ENCODE results near the gene ZSCAN20. TPM values are rescaled to one million over a fixed set of nuclear protein-coding genes. Genes with fewer than 3 reads are reported as not detected.

ZSCAN20 gene
- total RNA-seq, 1 experiment from 2014 or later, result 3.9 TPM

DNA sequence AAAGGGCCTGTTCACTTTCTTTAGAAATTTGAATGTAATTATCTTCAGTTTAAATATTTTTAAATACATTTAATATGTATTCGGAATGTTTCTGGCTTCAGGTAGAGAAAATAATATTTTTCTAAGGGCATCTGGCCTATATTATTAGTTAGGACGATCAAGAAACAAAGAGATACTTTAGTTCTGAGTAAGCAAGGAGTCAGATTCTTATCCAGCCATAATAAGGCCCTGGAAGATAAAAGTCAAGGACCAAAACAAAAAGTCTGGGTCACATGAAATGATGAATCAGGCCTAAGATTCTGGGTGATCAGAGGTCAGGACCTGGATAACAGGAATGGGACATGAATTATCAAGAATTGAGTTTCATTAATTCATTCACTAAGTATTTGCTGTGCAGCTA, 47.8 kb upstream of the ZSCAN20 start:
- H3K4me2 ChIP-seq (ENCODE audit: insufficient read depth, insufficient read length, low read length), result no peak overlapping the region
- no peak overlapping the region for H3K4me3 Mint-ChIP-seq
- no CpG with 5 or more reads among the region's 2 CpGs for WGBS (ENCODE audit: extremely low coverage, insufficient read length, low lambda C conversion rate)

More for the DNA sequence above, 47.8 kb upstream of the ZSCAN20 start:
- H3K9me3 ChIP-seq (ENCODE audit: control insufficient read depth, low read depth, low read length), result no peaks in the 10 kb centered on the region
- peaks cover 1% of the 10 kb centered on the region; the same call in 1 of the 2 replicates for H3K27me3 ChIP-seq (ENCODE audit: insufficient read depth, low read length)
- no peak overlapping the region for H2BK15ac ChIP-seq (ENCODE audit: low read depth, low read length)
- no peak overlapping the region for H3T11ph ChIP-seq (ENCODE audit: low read length)
- no peak for DNase-seq
- H4K91ac ChIP-seq (ENCODE audit: insufficient read length, low read depth, low read length), result no peak overlapping the region
- H2BK20ac ChIP-seq (ENCODE audit: low read depth, low read length, poor library complexity, severe bottlenecking), result no peak overlapping the region
- H3K4me1 Mint-ChIP-seq, result peaks cover 12 to 15% of the 10 kb centered on the region in 2 experiments
- no peak overlapping the region for H2BK5ac ChIP-seq (ENCODE audit: insufficient read length, low read length)
- no peaks in the 10 kb centered on the region for H4K20me1 ChIP-seq (ENCODE audit: control insufficient read depth, insufficient read depth, insufficient read length)
- H3K36me3 Mint-ChIP-seq (ENCODE audit: insufficient read depth in 1 of 3, low read depth in 3 of 3), result no peaks in the 10 kb centered on the region
- H3K79me1 ChIP-seq (ENCODE audit: insufficient read depth, low read depth, low read length, poor library complexity, severe bottlenecking), result no peaks in the 10 kb centered on the region
- no peaks in the 10 kb centered on the region for H3K79me2 ChIP-seq (ENCODE audit: insufficient read depth, low read length)
- no peak overlapping the region for H2AFZ ChIP-seq (ENCODE audit: low read length)
- TF ChIP-seq, protein P1, sequence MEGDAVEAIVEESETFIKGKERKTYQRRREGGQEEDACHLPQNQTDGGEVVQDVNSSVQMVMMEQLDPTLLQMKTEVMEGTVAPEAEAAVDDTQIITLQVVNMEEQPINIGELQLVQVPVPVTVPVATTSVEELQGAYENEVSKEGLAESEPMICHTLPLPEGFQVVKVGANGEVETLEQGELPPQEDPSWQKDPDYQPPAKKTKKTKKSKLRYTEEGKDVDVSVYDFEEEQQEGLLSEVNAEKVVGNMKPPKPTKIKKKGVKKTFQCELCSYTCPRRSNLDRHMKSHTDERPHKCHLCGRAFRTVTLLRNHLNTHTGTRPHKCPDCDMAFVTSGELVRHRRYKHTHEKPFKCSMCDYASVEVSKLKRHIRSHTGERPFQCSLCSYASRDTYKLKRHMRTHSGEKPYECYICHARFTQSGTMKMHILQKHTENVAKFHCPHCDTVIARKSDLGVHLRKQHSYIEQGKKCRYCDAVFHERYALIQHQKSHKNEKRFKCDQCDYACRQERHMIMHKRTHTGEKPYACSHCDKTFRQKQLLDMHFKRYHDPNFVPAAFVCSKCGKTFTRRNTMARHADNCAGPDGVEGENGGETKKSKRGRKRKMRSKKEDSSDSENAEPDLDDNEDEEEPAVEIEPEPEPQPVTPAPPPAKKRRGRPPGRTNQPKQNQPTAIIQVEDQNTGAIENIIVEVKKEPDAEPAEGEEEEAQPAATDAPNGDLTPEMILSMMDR (conservative IDR thresholded peaks at IDR 0.05), result no peak
- no peak overlapping the region for H2BK120ac ChIP-seq (ENCODE audit: low read depth, low read length, poor library complexity, severe bottlenecking)
- H3K9ac ChIP-seq (ENCODE audit: extremely low read depth, insufficient read length, low read length), result no peak overlapping the region
- no peak overlapping the region for H3K56ac ChIP-seq (ENCODE audit: insufficient read length, low read depth, low read length)
- H3K9me3 Mint-ChIP-seq, result no peaks in the 10 kb centered on the region
- no peak overlapping the region for H4K5ac ChIP-seq (ENCODE audit: insufficient read length, low read depth, low read length)
- no peak overlapping the region for H3K23ac ChIP-seq (ENCODE audit: insufficient read length, low read depth, low read length)
- no peak overlapping the region for H3K14ac ChIP-seq (ENCODE audit: insufficient read depth, low read length)
- H3K18ac ChIP-seq (ENCODE audit: insufficient read length, low read depth, low read length), result no peak overlapping the region
- no peak overlapping the region for H3K27ac Mint-ChIP-seq
- H3K23me2 ChIP-seq (ENCODE audit: insufficient read length, low read depth, low read length, poor library complexity, severe bottlenecking), result no peaks in the 10 kb centered on the region
- H3K4ac ChIP-seq (ENCODE audit: low read depth, low read length), result no peak overlapping the region
- H2AK5ac ChIP-seq (ENCODE audit: insufficient read length, low read length), result no peak overlapping the region
- H2BK12ac ChIP-seq (ENCODE audit: insufficient read length, low read depth, low read length), result no peak overlapping the region
- no peak overlapping the region for H3K27ac ChIP-seq (ENCODE audit: insufficient read length, low read depth, low read length)
- H3K4me1 ChIP-seq (ENCODE audit: insufficient read depth, low read length), result peaks cover 10% of the 10 kb centered on the region; the same call in 1 of the 2 replicates
- no peaks in the 10 kb centered on the region for H3K27me3 Mint-ChIP-seq (ENCODE audit: low read depth)
- H4K8ac ChIP-seq (replicated peaks; ENCODE audit: insufficient read length, low read depth, low read length), result no peak overlapping the region
